Measurements from ENCODE around the gene PIAS4. TPM values are rescaled to one million over a fixed set of nuclear protein-coding genes. Genes with fewer than 3 reads are reported as not detected.

The PIAS4 gene
- total and polyA plus RNA-seq, 10 of the 15 experiments (the other 5 are each of a cell fraction or from before 2014, with no cell fraction given), result 0.13 to 25.1 (median 11.3) TPM

DNA sequence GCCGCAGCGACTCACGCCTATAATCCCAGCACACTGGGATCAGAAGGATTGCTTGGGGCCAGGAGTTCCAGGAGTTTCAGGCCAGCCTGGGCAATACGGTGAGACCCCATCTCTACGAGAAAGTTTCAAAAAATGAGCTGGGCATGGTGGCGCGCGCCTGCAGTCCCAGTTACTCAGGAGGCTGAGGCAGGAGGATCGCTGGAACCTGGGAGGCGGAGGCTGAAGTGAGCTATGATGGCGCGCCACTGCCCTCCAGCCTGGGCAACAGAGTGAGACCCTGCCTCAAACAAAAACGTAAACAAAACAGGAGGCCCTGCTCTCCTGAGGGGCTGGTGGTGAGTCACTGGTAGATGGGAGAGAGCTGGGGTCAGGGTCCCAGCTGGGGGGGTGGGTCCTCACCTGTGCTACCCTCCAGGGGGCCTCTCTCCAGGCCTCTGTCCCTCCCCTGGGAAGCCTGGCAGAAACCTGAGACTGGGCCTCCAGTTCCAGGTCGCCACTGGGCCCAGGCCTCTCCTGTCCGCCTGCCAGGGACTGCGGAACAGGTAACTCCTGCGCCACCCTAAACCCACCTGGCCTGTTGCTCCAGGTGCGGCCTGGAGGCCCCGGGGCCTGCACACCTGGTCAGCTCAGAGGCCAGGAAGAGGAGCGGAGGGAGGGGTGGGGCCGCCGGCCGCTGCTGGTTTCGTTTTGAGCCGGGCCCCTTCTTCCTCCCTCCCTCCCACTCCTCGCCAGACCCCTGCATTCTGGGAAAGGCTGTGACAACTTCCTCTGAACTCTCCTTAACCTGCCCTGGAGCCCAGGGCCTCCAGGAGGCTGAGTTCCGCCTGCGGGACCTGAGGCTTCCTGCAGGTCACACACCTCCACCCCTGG, 76.4 kb downstream of the PIAS4 start (continued):
- TF ChIP-seq, protein P1, sequence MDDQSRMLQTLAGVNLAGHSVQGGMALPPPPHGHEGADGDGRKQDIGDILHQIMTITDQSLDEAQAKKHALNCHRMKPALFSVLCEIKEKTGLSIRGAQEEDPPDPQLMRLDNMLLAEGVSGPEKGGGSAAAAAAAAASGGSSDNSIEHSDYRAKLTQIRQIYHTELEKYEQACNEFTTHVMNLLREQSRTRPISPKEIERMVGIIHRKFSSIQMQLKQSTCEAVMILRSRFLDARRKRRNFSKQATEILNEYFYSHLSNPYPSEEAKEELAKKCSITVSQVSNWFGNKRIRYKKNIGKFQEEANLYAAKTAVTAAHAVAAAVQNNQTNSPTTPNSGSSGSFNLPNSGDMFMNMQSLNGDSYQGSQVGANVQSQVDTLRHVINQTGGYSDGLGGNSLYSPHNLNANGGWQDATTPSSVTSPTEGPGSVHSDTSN (IDR thresholded peaks at IDR 0.05; ENCODE audit: insufficient replicate concordance, low read depth, low read length), result no peak
- TF ChIP-seq EZH2 (IDR thresholded peaks at IDR 0.05; ENCODE audit: borderline replicate concordance, control insufficient read depth, low read depth, low read length) (no peak), EED (IDR thresholded peaks at IDR 0.05; ENCODE audit: low read depth) (no peak; the same call in 1 of the 2 replicates), SUZ12 (IDR thresholded peaks at IDR 0.05; ENCODE audit: unreplicated experiment) (no peak), ZNF274 (IDR thresholded peaks at IDR 0.05; ENCODE audit: insufficient read depth, insufficient read length) (no peak), MYC (IDR thresholded peaks at IDR 0.05; ENCODE audit: insufficient read depth, insufficient read length, insufficient replicate concordance, low read length, severe bottlenecking) (no peak), CBFB (IDR thresholded peaks at IDR 0.05; ENCODE audit: low read depth) (0 out of 2 replicates have a peak, but pooled peaks have one; percentile 21), NR2F1 (conservative IDR thresholded peaks at IDR 0.05) (peak; percentile 65; the same call in 1 of the 2 replicates), TCF12 (IDR thresholded peaks at IDR 0.05; ENCODE audit: low read depth, low read length) (peak; percentile 84), RUNX3 (IDR thresholded peaks at IDR 0.05; ENCODE audit: low read length) (no peak), CREM (IDR thresholded peaks at IDR 0.05; ENCODE audit: low read depth) (peak; percentile 37; the same call in 1 of the 2 replicates), NR2C1 (IDR thresholded peaks at IDR 0.05) (no peak), STAT1 (conservative IDR thresholded peaks at IDR 0.05) (no peak), YBX1 (IDR thresholded peaks at IDR 0.05) (no peak), RCOR1 (conservative IDR thresholded peaks at IDR 0.05; ENCODE audit: low read depth, low read length) (no peak), SP1 (IDR thresholded peaks at IDR 0.05; ENCODE audit: low read depth, low read length) (no peak), PAX8 (IDR thresholded peaks at IDR 0.05) (no peak), LARP7 (IDR thresholded peaks at IDR 0.05) (no peak), EGR1 (IDR thresholded peaks at IDR 0.05; ENCODE audit: borderline replicate concordance in 1 of 2, low read depth in 2 of 2, low read length in 2 of 2) (0 out of 3 replicates have a peak, but pooled peaks of 1 of the 2 experiments have one; percentile 35), HCFC1 (IDR thresholded peaks at IDR 0.05; ENCODE audit: low read length) (no peak), KAT2A (conservative IDR thresholded peaks at IDR 0.05; ENCODE audit: control insufficient read depth, low read depth, low read length) (no peak), BMI1 (IDR thresholded peaks at IDR 0.05; ENCODE audit: borderline replicate concordance) (no peak), BRCA1 (IDR thresholded peaks at IDR 0.05; ENCODE audit: low read depth, low read length) (no peak), RFX5 (IDR thresholded peaks at IDR 0.05; ENCODE audit: low read depth, low read length) (no peak), SMAD1 (IDR thresholded peaks at IDR 0.05; ENCODE audit: low read depth, partially characterized antibody) (no peak), MEF2A (IDR thresholded peaks at IDR 0.05; ENCODE audit: insufficient read depth, low read depth, low read length) (no peak), CREB1 (IDR thresholded peaks at IDR 0.05; ENCODE audit: low read depth) (peak; percentile 31; the same call in 1 of the 2 replicates)
- TF ChIP-seq, protein P2, sequence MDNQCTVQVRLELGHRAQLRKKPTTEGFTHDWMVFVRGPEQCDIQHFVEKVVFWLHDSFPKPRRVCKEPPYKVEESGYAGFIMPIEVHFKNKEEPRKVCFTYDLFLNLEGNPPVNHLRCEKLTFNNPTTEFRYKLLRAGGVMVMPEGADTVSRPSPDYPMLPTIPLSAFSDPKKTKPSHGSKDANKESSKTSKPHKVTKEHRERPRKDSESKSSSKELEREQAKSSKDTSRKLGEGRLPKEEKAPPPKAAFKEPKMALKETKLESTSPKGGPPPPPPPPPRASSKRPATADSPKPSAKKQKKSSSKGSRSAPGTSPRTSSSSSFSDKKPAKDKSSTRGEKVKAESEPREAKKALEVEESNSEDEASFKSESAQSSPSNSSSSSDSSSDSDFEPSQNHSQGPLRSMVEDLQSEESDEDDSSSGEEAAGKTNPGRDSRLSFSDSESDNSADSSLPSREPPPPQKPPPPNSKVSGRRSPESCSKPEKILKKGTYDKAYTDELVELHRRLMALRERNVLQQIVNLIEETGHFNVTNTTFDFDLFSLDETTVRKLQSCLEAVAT (IDR thresholded peaks at IDR 0.05), result 0 out of 2 replicates have a peak, but pooled peaks have one; percentile 12
- TF ChIP-seq, protein P3, sequence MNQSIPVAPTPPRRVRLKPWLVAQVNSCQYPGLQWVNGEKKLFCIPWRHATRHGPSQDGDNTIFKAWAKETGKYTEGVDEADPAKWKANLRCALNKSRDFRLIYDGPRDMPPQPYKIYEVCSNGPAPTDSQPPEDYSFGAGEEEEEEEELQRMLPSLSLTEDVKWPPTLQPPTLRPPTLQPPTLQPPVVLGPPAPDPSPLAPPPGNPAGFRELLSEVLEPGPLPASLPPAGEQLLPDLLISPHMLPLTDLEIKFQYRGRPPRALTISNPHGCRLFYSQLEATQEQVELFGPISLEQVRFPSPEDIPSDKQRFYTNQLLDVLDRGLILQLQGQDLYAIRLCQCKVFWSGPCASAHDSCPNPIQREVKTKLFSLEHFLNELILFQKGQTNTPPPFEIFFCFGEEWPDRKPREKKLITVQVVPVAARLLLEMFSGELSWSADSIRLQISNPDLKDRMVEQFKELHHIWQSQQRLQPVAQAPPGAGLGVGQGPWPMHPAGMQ (IDR thresholded peaks at IDR 0.05; ENCODE audit: borderline replicate concordance), result no peak
